Measurements from ENCODE around the gene FOXO3.

Gene FOXO3

GRCh38 chr6:108543175-108543940 lies 17.4 kb upstream of the FOXO3 start:
- no peaks in the 10 kb centered on the region for H3K36me3 Mint-ChIP-seq (ENCODE audit: low read depth)
- no peak for TF ChIP-seq CTCF (IDR thresholded peaks at IDR 0.05)
- H3K9me3 Mint-ChIP-seq, result peaks cover 9% of the 10 kb centered on the region
- peaks cover 5% of the 10 kb centered on the region for H3K4me1 Mint-ChIP-seq
- no peak overlapping the region for H3K4me3 Mint-ChIP-seq
- DNase-seq, result no peak
- H3K27ac Mint-ChIP-seq, result no peak overlapping the region
- H3K27me3 Mint-ChIP-seq (ENCODE audit: low read depth, poor library complexity), result peaks cover 8% of the 10 kb centered on the region

GRCh38 chr6:108544606-108545005 lies 16.1 kb upstream of the FOXO3 start:
- no peak for TF ChIP-seq CTCF (IDR thresholded peaks at IDR 0.05)
- Mint-ChIP-seq H3K27ac (no peak overlapping the region), H3K36me3 (ENCODE audit: low read depth) (no peaks in the 10 kb centered on the region), H3K27me3 (ENCODE audit: low read depth, poor library complexity) (peaks cover 13% of the 10 kb centered on the region), H3K4me1 (peaks cover 5% of the 10 kb centered on the region), H3K4me3 (no peak overlapping the region), H3K9me3 (peaks cover 6% of the 10 kb centered on the region)
- DNase-seq, result no peak

GRCh38 chr6:108546079-108547049 lies 14.4 kb upstream of the FOXO3 start:
- peaks cover 11% of the 10 kb centered on the region for H3K27me3 Mint-ChIP-seq (ENCODE audit: low read depth, poor library complexity)

GRCh38 chr6:108549241-108549640 lies 11.5 kb upstream of the FOXO3 start:
- TF ChIP-seq CTCF (IDR thresholded peaks at IDR 0.05), result no peak
- Mint-ChIP-seq H3K27ac (no peak overlapping the region), H3K9me3 (no peaks in the 10 kb centered on the region), H3K4me3 (no peak overlapping the region), H3K36me3 (ENCODE audit: low read depth) (no peaks in the 10 kb centered on the region), H3K4me1 (peaks cover 5% of the 10 kb centered on the region), H3K27me3 (ENCODE audit: low read depth, poor library complexity) (peaks cover 25% of the 10 kb centered on the region)
- no peak for DNase-seq

More at GRCh38 chr6:108546079-108547049, 14.4 kb upstream of the FOXO3 start:
- H3K9me3 Mint-ChIP-seq, result no peaks in the 10 kb centered on the region
- H3K4me3 Mint-ChIP-seq, result no peak overlapping the region
- no peak for DNase-seq
- peaks cover 5% of the 10 kb centered on the region for H3K4me1 Mint-ChIP-seq
- TF ChIP-seq CTCF (IDR thresholded peaks at IDR 0.05), result no peak
- H3K27ac Mint-ChIP-seq, result no peak overlapping the region
- no peaks in the 10 kb centered on the region for H3K36me3 Mint-ChIP-seq (ENCODE audit: low read depth)

GRCh38 chr6:108549741-108550140 lies 11.0 kb upstream of the FOXO3 start:
- Mint-ChIP-seq H3K27ac (no peak overlapping the region), H3K36me3 (ENCODE audit: low read depth) (no peaks in the 10 kb centered on the region), H3K4me3 (no peak overlapping the region), H3K4me1 (peaks cover 5% of the 10 kb centered on the region), H3K27me3 (ENCODE audit: low read depth, poor library complexity) (peaks cover 30% of the 10 kb centered on the region), H3K9me3 (no peaks in the 10 kb centered on the region)
- no peak for TF ChIP-seq CTCF (IDR thresholded peaks at IDR 0.05)
- no peak for DNase-seq

All from nephron progenitor cell (in vitro differentiated cells).